Measurements from ENCODE around the gene PHLPP1.
"Not testable (repeated sequence)": the region's sequence is repeated elsewhere in the genome, so short reads cannot be mapped to it uniquely, and the experiment has no call there.

The PHLPP1 gene

GRCh38 chr18:62717169-62717924, 2.0 kb downstream of the PHLPP1 start:
- no peak for DNase-seq (ENCODE audit: low read depth, low spot score)

- no peak for DNase-seq (ENCODE audit: low read depth, low spot score)
Measured at GRCh38 chr18:62717925-62718800, 2.8 kb downstream of the PHLPP1 start.

GRCh38 chr18:62720048-62720447, 4.7 kb downstream of the PHLPP1 start:
- DNase-seq (ENCODE audit: low read depth, low spot score), result no peak

DNA sequence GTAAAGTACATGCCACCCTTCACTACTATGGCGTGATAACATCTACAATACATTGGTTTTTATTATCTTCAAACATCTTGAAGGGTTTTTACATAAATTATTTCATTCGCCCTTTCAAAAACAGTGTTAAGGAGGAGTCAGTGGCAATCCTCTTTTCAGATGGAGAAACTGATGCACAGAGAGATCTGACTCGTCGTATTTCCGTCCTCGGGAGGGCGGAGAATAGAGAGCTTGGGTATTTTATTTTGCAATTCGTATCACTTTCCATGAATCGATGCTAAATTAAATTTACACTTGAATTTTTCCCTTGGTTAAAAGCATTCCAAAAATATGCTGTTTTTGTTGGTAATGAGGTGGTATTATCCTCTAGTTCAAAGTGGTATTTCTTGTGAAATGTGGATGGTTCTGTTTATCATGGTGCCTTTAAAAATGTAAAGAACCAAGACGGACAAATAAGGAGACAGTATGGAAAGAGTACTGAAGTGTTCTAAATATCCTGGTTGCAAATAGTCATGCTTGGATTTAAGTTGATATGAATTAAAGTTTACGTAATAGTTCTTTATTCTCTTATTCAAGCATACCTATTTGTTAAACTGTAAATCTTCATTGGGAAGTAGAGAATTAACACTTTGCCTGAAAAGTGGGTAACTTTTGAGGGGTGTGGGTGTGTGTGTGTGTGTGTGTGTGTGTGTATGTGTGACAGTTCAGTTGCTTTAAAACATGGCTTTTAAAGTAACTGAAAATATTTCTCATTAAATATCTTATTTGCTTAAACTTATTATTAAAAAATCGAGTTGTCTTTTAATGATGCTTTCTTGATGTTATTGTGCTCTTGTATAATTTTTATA, 5.6 kb downstream of the PHLPP1 start:
- DNase-seq (ENCODE audit: low read depth, low spot score), result no peak

- DNase-seq (ENCODE audit: low read depth, low spot score), result no peak
Measured at GRCh38 chr18:62721839-62722795, 6.8 kb downstream of the PHLPP1 start.

GRCh38 chr18:62723666-62724281, 8.4 kb downstream of the PHLPP1 start:
- DNase-seq (ENCODE audit: low read depth, low spot score), result no peak

GRCh38 chr18:62725896-62726295, 10.6 kb downstream of the PHLPP1 start:
- DNase-seq (ENCODE audit: low read depth, low spot score), result no peak

DNA sequence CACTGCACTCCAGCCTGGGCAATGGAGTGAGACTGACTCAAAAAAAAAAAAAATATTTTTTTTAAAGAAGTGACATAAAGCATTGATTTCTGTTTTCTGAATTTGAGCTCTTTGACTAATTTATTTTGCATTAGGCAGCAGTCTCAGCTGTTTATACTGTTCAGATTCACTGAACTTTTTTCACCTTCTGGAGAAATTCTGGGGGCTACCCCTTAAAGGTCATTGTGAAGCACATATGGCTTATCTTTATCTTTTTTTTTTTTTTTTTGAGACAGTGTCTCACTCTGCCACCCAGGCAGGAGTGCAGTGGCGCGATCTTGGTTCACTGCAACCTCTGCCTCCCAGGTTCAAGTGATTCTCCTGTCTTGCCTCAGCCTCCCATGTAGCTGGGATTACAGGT, 12.9 kb downstream of the PHLPP1 start:
- no peak for DNase-seq (ENCODE audit: low read depth, low spot score)

- no peak for DNase-seq (ENCODE audit: low read depth, low spot score)
Measured at GRCh38 chr18:62729487-62730386, 14.4 kb downstream of the PHLPP1 start.

- no peak for DNase-seq (ENCODE audit: low read depth, low spot score)
Measured at GRCh38 chr18:62730941-62731340, 15.6 kb downstream of the PHLPP1 start.

DNA sequence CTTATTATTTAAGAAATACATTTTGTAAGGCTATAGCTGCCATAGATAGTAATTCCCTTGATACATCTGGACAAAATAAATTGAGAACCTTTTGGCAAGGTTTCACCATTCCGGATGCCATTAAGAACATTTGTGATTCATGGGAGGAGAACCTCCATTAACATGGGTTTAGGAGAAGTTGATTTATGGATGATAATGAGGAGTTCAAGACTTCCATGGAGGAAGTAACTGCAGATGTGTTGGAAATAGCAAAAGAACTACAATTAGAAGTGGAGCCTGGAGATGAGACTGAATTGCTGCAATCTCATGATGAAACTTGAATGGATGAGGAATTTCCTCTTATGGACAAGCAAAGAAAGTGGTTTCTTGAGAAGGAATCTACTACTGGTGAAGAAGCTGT, 17.3 kb downstream of the PHLPP1 start:
- no peak for DNase-seq (ENCODE audit: low read depth, low spot score)

DNA sequence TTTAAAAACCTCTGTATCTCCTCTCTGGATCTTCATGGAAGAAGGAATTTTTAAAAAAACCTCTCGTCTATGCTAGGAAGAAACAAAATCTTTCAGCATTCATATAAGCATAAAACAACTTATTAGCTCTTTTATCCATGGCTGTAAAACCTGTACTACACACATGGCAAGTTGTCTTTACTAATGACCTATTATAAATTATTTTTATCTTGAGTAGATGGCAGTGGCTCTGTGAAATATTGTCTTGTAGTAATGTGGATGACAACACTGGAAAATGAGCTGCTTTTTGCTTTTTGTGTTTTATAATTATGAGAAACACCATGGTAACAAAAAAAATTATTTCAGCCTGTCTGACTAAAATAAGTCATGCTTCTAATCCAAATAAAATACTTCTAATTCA, 18.9 kb downstream of the PHLPP1 start:
- no peak for DNase-seq (ENCODE audit: low read depth, low spot score)

DNA sequence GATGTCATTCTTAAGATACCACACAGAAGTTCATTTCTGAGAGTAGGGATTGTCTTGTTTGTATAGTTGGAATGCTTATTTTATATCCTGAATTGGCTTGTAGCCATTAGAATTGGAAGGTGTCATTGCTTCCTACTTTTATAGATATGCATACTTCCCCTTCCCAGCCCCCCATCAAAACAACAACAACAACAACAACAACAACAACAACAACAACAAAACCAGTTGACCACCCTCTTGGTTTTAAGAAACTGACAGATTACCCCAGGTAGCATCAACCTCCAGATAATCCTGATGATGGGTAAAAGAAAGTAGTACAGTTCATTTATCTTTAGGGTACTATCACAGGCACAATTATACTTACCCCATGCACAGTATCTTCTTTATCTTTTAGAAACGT, 20.0 kb downstream of the PHLPP1 start:
- no peak for DNase-seq (ENCODE audit: low read depth, low spot score)

DNA sequence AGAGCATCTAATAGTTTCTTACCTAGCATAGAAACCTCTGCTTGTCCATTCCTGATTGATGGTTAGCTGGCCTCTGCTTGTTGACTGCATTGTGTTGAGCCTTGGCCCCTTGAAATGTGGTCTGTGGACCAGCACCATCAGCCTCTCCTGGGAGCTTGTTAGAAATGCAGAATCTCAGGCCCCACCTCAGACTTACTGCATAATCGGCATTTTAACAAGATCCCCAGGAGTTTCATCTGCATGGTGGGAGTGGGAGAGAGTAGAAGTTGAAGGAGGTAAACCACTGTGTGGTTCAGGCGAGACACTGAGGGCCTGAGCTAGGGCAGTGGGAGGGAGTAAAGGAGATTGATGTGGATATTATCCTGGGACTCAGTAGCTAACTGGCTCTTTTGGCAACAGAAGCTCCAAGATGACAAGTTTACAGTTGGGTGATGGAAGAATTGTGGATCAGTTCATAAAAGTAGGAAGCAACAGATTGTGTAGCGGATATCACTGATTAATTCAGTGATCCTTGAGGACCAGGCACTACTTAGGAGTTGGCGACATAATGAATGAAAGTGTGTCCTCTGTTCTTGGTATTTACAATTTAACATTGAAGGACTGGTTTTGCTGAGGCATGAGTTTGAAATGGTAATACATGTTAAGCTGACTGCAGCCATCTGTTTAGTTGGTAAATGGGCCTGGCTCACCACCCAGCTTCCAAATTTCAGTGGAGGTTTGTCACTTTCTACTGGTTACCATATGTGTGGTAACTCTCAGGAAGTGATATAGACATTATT, 20.9 kb downstream of the PHLPP1 start:
- DNase-seq (ENCODE audit: low read depth, low spot score), result no peak

DNA sequence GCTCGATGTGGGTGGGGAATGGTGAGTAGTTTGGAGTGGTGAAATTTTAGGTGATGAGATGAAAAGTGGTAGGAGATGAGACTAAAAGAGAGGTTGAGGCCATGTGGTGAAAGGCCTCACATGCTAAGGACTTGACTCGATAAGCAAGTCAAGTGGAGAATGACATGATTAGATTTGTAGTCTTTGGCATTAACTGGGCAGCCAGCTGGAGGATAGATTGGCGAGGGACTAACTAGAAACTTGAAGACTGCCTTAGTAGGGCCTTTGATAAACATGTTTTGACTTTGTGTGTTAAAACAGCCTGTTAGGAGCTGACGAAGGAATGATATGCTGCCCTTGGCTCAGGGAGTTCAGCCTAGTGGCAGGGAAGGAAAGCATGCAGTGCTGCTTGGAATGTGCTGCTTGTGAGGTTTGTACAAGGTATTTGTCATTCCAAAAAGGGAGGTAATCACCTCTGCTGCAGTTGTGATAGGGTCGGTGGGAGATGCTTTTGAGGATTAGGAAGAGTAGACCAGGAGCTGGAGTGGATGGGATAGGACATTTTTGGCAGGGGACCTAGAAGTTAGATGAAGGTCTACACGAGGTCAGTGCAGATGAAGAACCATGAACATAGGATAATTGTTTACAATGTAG, 22.0 kb downstream of the PHLPP1 start:
- no peak for DNase-seq (ENCODE audit: low read depth, low spot score)

GRCh38 chr18:62738639-62739038, 23.3 kb downstream of the PHLPP1 start:
- DNase-seq (ENCODE audit: low read depth, low spot score), result no peak

GRCh38 chr18:62739911-62740310, 24.6 kb downstream of the PHLPP1 start:
- DNase-seq (ENCODE audit: low read depth, low spot score), result no peak

DNA sequence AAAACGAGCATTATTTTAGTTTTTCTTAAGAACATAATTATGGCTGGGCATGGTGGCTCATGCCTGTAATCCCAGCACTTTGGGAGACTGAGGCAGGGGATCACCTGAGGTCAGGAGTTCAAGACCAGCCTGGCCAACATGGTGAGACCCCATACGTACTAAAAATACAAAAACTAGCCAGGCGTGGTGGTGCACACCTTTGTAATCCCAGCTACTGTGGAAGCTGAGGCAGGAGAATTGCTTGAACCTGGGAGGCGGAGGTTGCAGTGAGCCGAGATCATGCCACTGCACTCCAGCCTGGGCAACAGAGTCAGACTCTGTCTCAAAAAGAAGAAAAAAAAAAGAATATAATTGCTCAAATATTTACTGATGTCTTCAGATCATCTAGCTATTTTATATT, 25.3 kb downstream of the PHLPP1 start:
- DNase-seq (ENCODE audit: low read depth, low spot score), result not testable (repeated sequence)
